Mesendoderm (in vitro differentiated cells): ENCODE data around the gene FANCD2OS.
"Not testable (repeated sequence)": the region's sequence is repeated elsewhere in the genome, so short reads cannot be mapped to it uniquely, and the experiment has no call there.

Experiments
- DNase-seq: peaks from one replicate; pipeline ENCODE4 v3.0.0; 2013
- H2AK5ac ChIP-seq: 2 replicates; pipeline ENCODE4 v1.6.1; 2013; ENCODE audit warnings: low read length, inconsistent platforms
- H2BK120ac ChIP-seq: 2 replicates; pipeline ENCODE4 v1.6.1; 2013; ENCODE audit warnings: low read depth, mild to moderate bottlenecking, low read length, moderate library complexity, mixed read lengths
- H2BK15ac ChIP-seq: replicated peaks from 2 replicates; pipeline ENCODE4 v1.6.1; 2013; ENCODE audit warnings: low read depth, mild to moderate bottlenecking, moderate library complexity
- H2BK5ac ChIP-seq: 2 replicates; pipeline ENCODE4 v1.6.1; 2013; ENCODE audit warnings: low read length, inconsistent platforms
- H3K18ac ChIP-seq: 2 replicates; pipeline ENCODE4 v1.6.1; 2013; ENCODE audit warnings: mild to moderate bottlenecking, low read length, mixed read lengths
- H3K23ac ChIP-seq: one replicate; pipeline ENCODE4 v1.6.1; 2013; ENCODE audit warnings: low read length
- H3K27ac ChIP-seq: 2 replicates; pipeline ENCODE4 v1.5.1; 2013; ENCODE audit warnings: low read depth, mild to moderate bottlenecking, inconsistent platforms, low read length, moderate library complexity
- H3K27me3 ChIP-seq: 2 replicates; pipeline ENCODE4 v1.6.1; 2013; ENCODE audit warnings: low read length, control low read depth, mild to moderate bottlenecking, inconsistent platforms; ENCODE audit not compliant: insufficient read depth, poor library complexity
- H3K36me3 ChIP-seq: 2 replicates; pipeline ENCODE4 v1.6.1; 2013; ENCODE audit warnings: low read length, inconsistent platforms; ENCODE audit not compliant: control insufficient read depth, insufficient read depth
- H3K4ac ChIP-seq: one replicate; pipeline ENCODE4 v1.6.1; 2013; ENCODE audit warnings: low read depth, mild to moderate bottlenecking, low read length, moderate library complexity
- H3K4me1 ChIP-seq: 2 replicates; pipeline ENCODE4 v1.6.1; 2013; ENCODE audit warnings: low read depth, low read length, inconsistent platforms; ENCODE audit not compliant: control insufficient read depth
- H3K4me2 ChIP-seq: 2 replicates; pipeline ENCODE4 v1.6.1; 2013; ENCODE audit warnings: low read length
- H3K4me3 ChIP-seq: 2 replicates; pipeline ENCODE4 v1.5.1; 2013; ENCODE audit warnings: mild to moderate bottlenecking, low read length
- H3K56ac ChIP-seq: one replicate; pipeline ENCODE4 v1.6.1; 2013; ENCODE audit warnings: low read length
- H3K79me1 ChIP-seq: 2 replicates; pipeline ENCODE4 v1.6.1; 2013; ENCODE audit warnings: low read length, inconsistent platforms
- H3K79me2 ChIP-seq: 2 replicates; pipeline ENCODE4 v1.6.1; 2013; ENCODE audit warnings: mild to moderate bottlenecking, low read length; ENCODE audit not compliant: control insufficient read depth, insufficient read depth
- H3K9ac ChIP-seq: 2 replicates; pipeline ENCODE4 v1.6.1; 2013; ENCODE audit warnings: low read length, inconsistent platforms
- H4K5ac ChIP-seq: one replicate; pipeline ENCODE4 v1.6.1; 2013; ENCODE audit warnings: low read length
- H4K8ac ChIP-seq: one replicate; pipeline ENCODE4 v1.6.1; 2013; ENCODE audit warnings: low read depth, mild to moderate bottlenecking, control low read depth, low read length, moderate library complexity
- WGBS: extraction: QIAGEN DNeasy Blood & Tissue Kit; methylation state at CpG from one replicate; pipeline ENCODE4 v1.1.7; 2013; ENCODE audit warnings: low lambda C conversion rate, missing lambda C conversion rate; ENCODE audit not compliant: insufficient coverage; ENCODE audit errors: extremely low coverage; 5-methylcytosine and 5-hydroxymethylcytosine counted together

FANCD2OS gene

DNA sequence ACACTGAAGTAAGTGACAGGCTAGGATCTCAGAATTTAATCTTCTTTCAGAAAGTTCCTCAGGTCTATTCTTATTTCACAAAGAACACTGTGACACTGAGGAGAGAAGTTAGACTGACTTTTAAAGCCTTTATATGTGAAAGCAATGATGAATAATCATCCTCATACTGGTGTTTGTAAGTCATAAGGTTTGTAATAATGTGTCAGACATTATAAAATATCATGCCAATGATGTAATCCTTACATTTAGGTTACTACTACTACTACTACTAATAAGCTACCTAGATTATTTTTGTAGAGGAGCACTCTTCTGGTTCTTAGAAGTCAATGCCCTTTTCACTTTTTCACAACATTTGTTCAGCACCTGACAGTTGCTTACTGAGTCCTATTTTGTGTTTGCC is 33.4 kb downstream of the FANCD2OS start:
- H3K4me1 ChIP-seq: no peaks in the 10 kb centered on the region
- no peak overlapping the region for H2BK15ac ChIP-seq
- H2BK120ac ChIP-seq: no peak overlapping the region
- H3K18ac ChIP-seq: no peak overlapping the region
- no peak overlapping the region for H4K8ac ChIP-seq
- H3K27ac ChIP-seq: no peak overlapping the region
- no peaks in the 10 kb centered on the region for H3K79me1 ChIP-seq
- H2BK5ac ChIP-seq: no peak overlapping the region
- no peak overlapping the region for H2AK5ac ChIP-seq
- no peaks in the 10 kb centered on the region for H3K79me2 ChIP-seq
- no peak overlapping the region for H3K9ac ChIP-seq
- no peak overlapping the region for H3K23ac ChIP-seq
- no peak overlapping the region for H3K56ac ChIP-seq
- peaks cover 4% of the 10 kb centered on the region for H3K36me3 ChIP-seq
- H3K4me2 ChIP-seq: no peak overlapping the region
- H3K4ac ChIP-seq: no peak overlapping the region
- no peak for DNase-seq
- no peaks in the 10 kb centered on the region for H3K27me3 ChIP-seq
- no peak overlapping the region for H3K4me3 ChIP-seq
- no peak overlapping the region for H4K5ac ChIP-seq

- not testable (repeated sequence) for H2BK5ac ChIP-seq, H3K36me3 ChIP-seq, H3K79me2 ChIP-seq, H3K4me3 ChIP-seq, H3K4me1 ChIP-seq, H2AK5ac ChIP-seq, H4K5ac ChIP-seq, H3K27me3 ChIP-seq, H3K18ac ChIP-seq, H3K4me2 ChIP-seq, DNase-seq, H2BK15ac ChIP-seq, H3K27ac ChIP-seq, H2BK120ac ChIP-seq, H3K56ac ChIP-seq, H4K8ac ChIP-seq, H3K79me1 ChIP-seq, H3K4ac ChIP-seq, H3K23ac ChIP-seq, H3K9ac ChIP-seq
- WGBS: no CpG with 5 or more reads among the region's 33 CpGs
These were observed 38.0 kb downstream of the FANCD2OS start for GRCh38 chr3:10070077-10070476.

GRCh38 chr3:10055097-10055496 is 53.0 kb downstream of the FANCD2OS start:
- no peaks in the 10 kb centered on the region for H3K79me2 ChIP-seq
- H3K27ac ChIP-seq: no peak overlapping the region
- H2BK15ac ChIP-seq: no peak overlapping the region
- no peak overlapping the region for H2BK120ac ChIP-seq
- H3K4ac ChIP-seq: no peak overlapping the region
- DNase-seq: no peak
- no peak overlapping the region for H4K5ac ChIP-seq
- H3K79me1 ChIP-seq: no peaks in the 10 kb centered on the region
- H3K9ac ChIP-seq: no peak overlapping the region
- no peak overlapping the region for H3K4me2 ChIP-seq
- H3K27me3 ChIP-seq: no peaks in the 10 kb centered on the region
- no peak overlapping the region for H3K18ac ChIP-seq
- H4K8ac ChIP-seq: no peak overlapping the region
- H3K36me3 ChIP-seq: no peaks in the 10 kb centered on the region
- WGBS: no CpG with 5 or more reads among the region's 4 CpGs
- H2BK5ac ChIP-seq: no peak overlapping the region
- no peak overlapping the region for H3K23ac ChIP-seq
- no peak overlapping the region for H3K4me3 ChIP-seq
- no peaks in the 10 kb centered on the region for H3K4me1 ChIP-seq
- H3K56ac ChIP-seq: no peak overlapping the region
- H2AK5ac ChIP-seq: no peak overlapping the region
